WERI-Rb-1 (cell line): Measurements from ENCODE around the gene ARID1B.

ENCODE experiments used
- DNase-seq: peaks from one replicate; pipeline ENCODE4 v3.0.0-alpha.2; 2020
- H3K27ac ChIP-seq: fragments of 250-450 bp; sonication (Bioruptor Pico); 2 replicates; pipeline ENCODE4 v1.5.1; 2020; ENCODE audit warnings: mild to moderate bottlenecking, moderate library complexity
- H3K27me3 ChIP-seq: fragments of 250-450 bp; sonication (Bioruptor Pico); 2 replicates; pipeline ENCODE4 v1.5.1; 2021; ENCODE audit warnings: mild to moderate bottlenecking, low read depth, moderate library complexity; ENCODE audit not compliant: insufficient read depth, severe bottlenecking
- H3K36me3 ChIP-seq: fragments of 250-450 bp; sonication (Bioruptor Pico); 2 replicates; pipeline ENCODE4 v1.5.1; 2020; ENCODE audit warnings: mild to moderate bottlenecking, moderate library complexity
- H3K4me3 ChIP-seq: 2 replicates; pipeline ENCODE4 v1.5.1; 2011; ENCODE audit warnings: low read depth, mild to moderate bottlenecking, control low read depth, low read length
- H3K9me3 ChIP-seq: fragments of 250-450 bp; sonication (Bioruptor Pico); 2 replicates; pipeline ENCODE4 v1.5.1; 2021; ENCODE audit warnings: mild to moderate bottlenecking, moderate library complexity; ENCODE audit not compliant: severe bottlenecking
- TF ChIP-seq, protein P1 (sequence below): IDR thresholded peaks from 2 replicates; pipeline ENCODE4 v1.5.1; 2011; ENCODE audit warnings: low read depth, mild to moderate bottlenecking, control low read depth, inconsistent platforms, low read length

The ARID1B gene

DNA sequence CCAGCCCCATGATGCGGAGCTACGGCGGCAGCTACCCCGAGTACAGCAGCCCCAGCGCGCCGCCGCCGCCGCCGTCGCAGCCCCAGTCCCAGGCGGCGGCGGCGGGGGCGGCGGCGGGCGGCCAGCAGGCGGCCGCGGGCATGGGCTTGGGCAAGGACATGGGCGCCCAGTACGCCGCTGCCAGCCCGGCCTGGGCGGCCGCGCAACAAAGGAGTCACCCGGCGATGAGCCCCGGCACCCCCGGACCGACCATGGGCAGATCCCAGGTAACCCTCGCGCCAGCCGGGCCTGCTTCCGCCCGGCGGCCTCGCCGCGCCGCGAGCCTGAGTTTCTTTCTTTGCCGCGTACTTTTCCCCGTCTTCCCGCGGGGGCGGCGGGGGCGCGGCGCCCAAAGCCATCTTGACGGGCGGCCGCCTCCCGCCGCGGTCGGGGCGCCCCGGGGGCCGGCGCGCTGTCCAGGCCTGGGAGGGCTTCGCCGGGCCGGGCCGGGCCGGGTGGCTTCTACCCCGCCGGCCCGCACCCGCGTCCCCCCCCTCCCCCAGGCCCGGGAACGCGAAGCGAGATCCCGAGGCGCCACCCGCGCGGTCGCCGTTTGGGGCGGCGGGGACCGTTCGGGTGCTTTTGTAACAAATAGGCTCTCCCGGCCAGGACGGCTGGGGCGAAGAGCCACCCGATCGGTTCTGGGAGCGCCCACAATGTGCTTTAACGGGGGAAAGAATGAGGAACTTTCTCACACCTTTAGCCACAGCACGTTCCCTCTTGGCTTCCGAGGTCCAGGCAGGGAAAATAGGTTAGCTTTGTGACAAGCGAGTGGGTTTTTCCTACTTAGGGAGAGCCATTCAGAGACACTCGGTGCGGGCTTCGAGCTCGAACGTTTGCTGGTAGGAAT is 2.3 kb downstream of the ARID1B start:
- TF ChIP-seq, protein P1, sequence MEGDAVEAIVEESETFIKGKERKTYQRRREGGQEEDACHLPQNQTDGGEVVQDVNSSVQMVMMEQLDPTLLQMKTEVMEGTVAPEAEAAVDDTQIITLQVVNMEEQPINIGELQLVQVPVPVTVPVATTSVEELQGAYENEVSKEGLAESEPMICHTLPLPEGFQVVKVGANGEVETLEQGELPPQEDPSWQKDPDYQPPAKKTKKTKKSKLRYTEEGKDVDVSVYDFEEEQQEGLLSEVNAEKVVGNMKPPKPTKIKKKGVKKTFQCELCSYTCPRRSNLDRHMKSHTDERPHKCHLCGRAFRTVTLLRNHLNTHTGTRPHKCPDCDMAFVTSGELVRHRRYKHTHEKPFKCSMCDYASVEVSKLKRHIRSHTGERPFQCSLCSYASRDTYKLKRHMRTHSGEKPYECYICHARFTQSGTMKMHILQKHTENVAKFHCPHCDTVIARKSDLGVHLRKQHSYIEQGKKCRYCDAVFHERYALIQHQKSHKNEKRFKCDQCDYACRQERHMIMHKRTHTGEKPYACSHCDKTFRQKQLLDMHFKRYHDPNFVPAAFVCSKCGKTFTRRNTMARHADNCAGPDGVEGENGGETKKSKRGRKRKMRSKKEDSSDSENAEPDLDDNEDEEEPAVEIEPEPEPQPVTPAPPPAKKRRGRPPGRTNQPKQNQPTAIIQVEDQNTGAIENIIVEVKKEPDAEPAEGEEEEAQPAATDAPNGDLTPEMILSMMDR, result no peak
- no peaks in the 10 kb centered on the region for H3K9me3 ChIP-seq
- H3K36me3 ChIP-seq, result peaks cover 4% of the 10 kb centered on the region
- peak; percentile 13 for DNase-seq
- H3K27ac ChIP-seq, result peak overlapping the region; percentile 99
- H3K4me3 ChIP-seq, result peak overlapping the region; percentile 60
- H3K27me3 ChIP-seq, result no peaks in the 10 kb centered on the region

DNA sequence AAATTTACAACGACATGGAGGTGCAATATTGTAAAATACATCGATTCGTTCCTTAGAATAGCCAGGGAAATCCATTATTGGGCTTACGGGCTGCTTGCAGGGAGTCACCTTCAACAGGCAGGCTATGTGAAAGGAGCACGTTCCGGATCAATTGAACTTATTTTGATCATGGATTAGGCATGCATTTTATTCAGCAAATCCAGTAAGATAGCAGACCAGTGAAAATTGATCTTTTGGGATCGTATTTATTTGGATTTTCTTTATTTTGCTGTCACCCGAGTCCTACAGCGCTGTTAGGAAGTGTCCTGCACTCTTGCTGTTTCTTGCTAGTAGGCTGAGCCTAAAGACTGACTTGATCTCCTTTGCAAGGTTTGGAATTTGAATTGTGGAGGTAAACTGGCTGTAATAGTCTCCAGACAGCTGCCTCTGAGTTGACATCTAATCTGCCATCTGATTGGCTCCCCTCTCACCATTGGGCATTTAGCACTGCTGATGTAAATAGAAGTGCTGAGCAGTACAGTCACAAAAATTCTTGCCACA is 3.0 kb downstream of the ARID1B start:
- TF ChIP-seq, protein P1, result no peak
- peaks cover 12% of the 10 kb centered on the region for H3K36me3 ChIP-seq

DNA sequence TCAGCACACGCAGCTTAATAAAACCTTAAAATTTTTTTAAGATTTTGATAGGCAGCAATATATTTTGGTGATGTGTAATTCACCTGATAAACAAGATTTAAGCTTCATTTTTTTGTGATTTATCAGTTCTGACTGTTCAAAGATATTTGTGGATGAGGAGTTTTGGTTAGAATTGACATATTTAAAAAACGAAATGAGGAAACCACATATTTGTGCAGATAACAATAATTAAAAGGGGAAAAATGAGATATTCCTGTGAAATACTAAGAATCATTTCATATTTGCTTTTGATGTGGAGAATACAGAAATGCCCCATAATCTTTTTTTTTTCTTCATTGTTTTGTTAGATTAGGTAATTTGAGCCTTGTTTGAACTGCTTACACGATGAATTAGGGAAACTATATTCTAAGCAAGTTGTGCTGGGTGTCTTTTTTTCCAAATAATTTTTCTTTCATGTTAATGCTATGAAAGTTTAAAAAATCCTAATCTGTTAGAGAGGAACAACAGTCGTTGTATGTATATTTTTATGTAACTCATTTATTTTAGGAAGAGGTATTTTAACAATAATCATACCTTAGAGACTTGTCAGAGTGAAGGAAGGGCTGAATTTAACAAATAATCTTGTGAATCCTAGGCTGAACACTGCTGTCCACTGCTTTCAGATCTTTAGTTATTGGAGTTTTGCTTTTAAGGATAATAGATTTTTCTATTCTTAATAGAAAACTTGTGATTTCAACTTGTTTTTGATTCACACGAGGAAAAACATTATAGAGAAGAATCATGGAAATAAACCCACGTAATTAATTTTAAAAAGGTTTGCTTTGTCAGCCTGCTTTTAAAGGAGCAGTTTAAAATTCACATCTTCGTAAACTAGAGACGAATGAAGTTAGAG is 4.0 kb downstream of the ARID1B start:
- Histone ChIP-seq H3K27ac (no peak overlapping the region), H3K27me3 (no peaks in the 10 kb centered on the region), H3K4me3 (peak overlapping the region; percentile 60; the same call in 1 of the 2 replicates), H3K36me3 (peaks cover 12% of the 10 kb centered on the region), H3K9me3 (no peaks in the 10 kb centered on the region)
- TF ChIP-seq, protein P1, result no peak
- no peak for DNase-seq

More for the DNA sequence above, 3.0 kb downstream of the ARID1B start:
- H3K9me3 ChIP-seq, result no peaks in the 10 kb centered on the region
- peak overlapping the region; percentile 60 for H3K4me3 ChIP-seq
- peak; percentile 62 for DNase-seq
- H3K27me3 ChIP-seq, result no peaks in the 10 kb centered on the region
- peak overlapping the region; percentile 99 for H3K27ac ChIP-seq

DNA sequence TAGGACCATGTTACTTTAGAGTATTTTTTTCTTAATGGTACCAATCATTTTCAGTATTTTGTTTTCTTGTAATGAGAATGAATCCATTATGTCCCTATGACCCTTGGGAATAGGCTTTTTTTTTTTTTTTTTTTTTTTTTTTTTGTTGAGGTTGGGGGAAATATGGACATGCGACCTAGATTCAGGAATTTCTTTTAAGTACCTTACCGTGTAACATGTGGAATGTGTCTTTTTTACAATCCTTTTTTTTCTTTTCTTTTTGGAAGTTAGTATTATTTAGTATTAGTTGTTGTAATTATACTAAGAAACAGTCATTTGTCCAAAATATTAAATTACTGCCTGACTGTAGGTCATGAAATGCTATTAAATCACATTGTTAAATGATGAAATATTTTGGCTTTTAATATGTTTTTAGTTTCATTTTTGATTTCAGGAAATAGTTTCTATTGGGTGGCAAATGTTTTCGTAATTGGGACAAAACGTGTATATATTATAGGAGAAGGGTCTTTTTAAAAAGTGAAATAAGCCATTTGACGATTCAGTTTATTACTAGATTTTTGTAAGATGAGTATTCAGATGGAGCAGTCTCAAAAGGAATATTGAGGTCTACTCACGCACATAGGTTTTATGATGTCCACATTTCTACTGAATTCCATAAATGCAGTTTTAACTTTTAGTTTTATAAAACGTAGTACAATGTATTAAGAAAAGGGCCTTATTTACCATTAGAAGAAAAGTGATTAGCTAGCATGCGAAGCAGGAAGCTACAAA is 4.9 kb downstream of the ARID1B start:
- Histone ChIP-seq H3K27ac (no peak overlapping the region), H3K9me3 (no peaks in the 10 kb centered on the region), H3K36me3 (peaks cover 12% of the 10 kb centered on the region), H3K4me3 (no peak overlapping the region), H3K27me3 (no peaks in the 10 kb centered on the region)
- TF ChIP-seq, protein P1, result no peak
- no peak for DNase-seq

DNA sequence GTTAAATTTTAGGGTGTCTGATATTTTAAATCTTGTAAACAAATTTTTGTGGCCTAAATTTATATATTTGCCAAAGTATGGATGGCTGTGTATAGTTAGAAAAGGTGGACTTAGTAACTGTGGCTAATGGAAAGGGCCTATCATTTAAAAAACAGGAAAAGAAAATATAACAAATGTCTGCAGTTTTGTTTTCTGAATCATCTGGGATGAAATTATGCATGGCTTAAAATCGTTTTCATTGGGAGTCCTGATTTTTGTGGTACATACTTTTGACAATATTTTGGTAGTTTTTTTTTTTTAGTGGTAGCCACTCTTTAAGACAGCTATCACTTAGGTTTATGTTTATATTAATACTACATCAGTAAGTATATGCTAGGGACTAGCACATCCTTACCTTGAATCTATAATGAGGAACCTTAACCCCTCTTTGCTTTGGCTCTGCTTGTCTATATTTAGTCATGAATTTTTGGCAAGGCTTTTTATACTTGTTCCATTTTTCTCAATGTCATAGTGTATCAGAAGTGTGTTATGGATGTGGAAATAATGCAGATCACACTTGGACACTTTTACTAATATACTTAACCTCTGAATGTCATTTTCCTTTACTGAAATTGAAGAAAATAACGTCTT is 5.6 kb downstream of the ARID1B start:
- H3K27ac ChIP-seq, result no peak overlapping the region

More for the DNA sequence above, 5.6 kb downstream of the ARID1B start:
- Histone ChIP-seq H3K27me3 (no peaks in the 10 kb centered on the region), H3K36me3 (peaks cover 12% of the 10 kb centered on the region), H3K9me3 (no peaks in the 10 kb centered on the region), H3K4me3 (no peak overlapping the region)
- TF ChIP-seq, protein P1, result no peak
- DNase-seq, result no peak
